Neural cell (in vitro differentiated cells): Measurements from ENCODE around the gene ILF2. TPM values are rescaled to one million over a fixed set of nuclear protein-coding genes. Genes with fewer than 3 reads are reported as not detected.

Experiments
- H2AFZ ChIP-seq: fragments of 200-600, 300-800 bp; sonication (generic), shearing (Covaris generic); 2 replicates; pipeline ENCODE4 v1.6.0; 2014; ENCODE audit warnings: low read depth, mild to moderate bottlenecking, antibody characterized with exemption, low read length, moderate library complexity
- H3F3A ChIP-seq: fragments of 200-600 bp; shearing (Covaris generic); 2 replicates; pipeline ENCODE4 v1.6.1; 2016; ENCODE audit warnings: mild to moderate bottlenecking, moderate library complexity, mixed read lengths, antibody characterized with exemption, low read length; ENCODE audit not compliant: insufficient read depth, poor library complexity, severe bottlenecking
- H3K27ac ChIP-seq: fragments of 200-600, 300-800 bp; sonication (generic), shearing (Covaris generic); 2 replicates; pipeline ENCODE4 v1.5.1; 2014; ENCODE audit warnings: mild to moderate bottlenecking, low read length, moderate library complexity
- H3K27me3 ChIP-seq: fragments of 300-800, 200-600 bp; sonication (generic), shearing (Covaris generic); 2 replicates; pipeline ENCODE4 v1.6.0; 2014; ENCODE audit warnings: mild to moderate bottlenecking, low read depth, low read length, moderate library complexity; ENCODE audit not compliant: insufficient read depth
- H3K36me3 ChIP-seq: fragments of 300-800, 200-600 bp; sonication (generic), shearing (Covaris generic); 2 replicates; pipeline ENCODE4 v1.5.1; 2014; ENCODE audit warnings: mild to moderate bottlenecking, antibody characterized with exemption, low read length, moderate library complexity; ENCODE audit not compliant: insufficient read depth
- H3K4me2 ChIP-seq: fragments of 300-800, 200-600 bp; sonication (generic), shearing (Covaris generic); 2 replicates; pipeline ENCODE4 v1.6.0; 2014; ENCODE audit warnings: mild to moderate bottlenecking, low read length
- H3K4me3 ChIP-seq: fragments of 300-800, 200-600 bp; sonication (generic), shearing (Covaris generic); 2 replicates; pipeline ENCODE4 v1.5.1; 2014; ENCODE audit warnings: mild to moderate bottlenecking, low read length, moderate library complexity
- H3K79me2 ChIP-seq: fragments of 200-600 bp; shearing (Covaris generic); replicated peaks from 2 replicates; pipeline ENCODE4 v1.6.0; 2014; ENCODE audit warnings: mild to moderate bottlenecking, low read length, moderate library complexity; ENCODE audit not compliant: insufficient read depth
- H3K9ac ChIP-seq: fragments of 300-800, 200-600 bp; sonication (generic), shearing (Covaris generic); 2 replicates; pipeline ENCODE4 v1.6.1; 2016; ENCODE audit warnings: mild to moderate bottlenecking, low read length, mixed read lengths
- H3K9me2 ChIP-seq: fragments of 200-600 bp; shearing (Covaris generic); 2 replicates; pipeline ENCODE4 v1.6.1; 2016; ENCODE audit warnings: mild to moderate bottlenecking, low read length, mixed read lengths; ENCODE audit not compliant: insufficient read depth
- H3K9me3 ChIP-seq: fragments of 200-600, 300-800 bp; sonication (generic), shearing (Covaris generic); 2 replicates; pipeline ENCODE4 v1.6.1; 2016; ENCODE audit warnings: mild to moderate bottlenecking, mixed run types, low read length, moderate library complexity, mixed read lengths
- H4K20me1 ChIP-seq: fragments of 200-600 bp; shearing (Covaris generic); 2 replicates; pipeline ENCODE4 v1.6.1; 2016; ENCODE audit warnings: mild to moderate bottlenecking, mixed run types; ENCODE audit not compliant: insufficient read depth
- EP300 ChIP-seq: fragments of 450-650 bp; conservative IDR thresholded peaks from 2 replicates; pipeline ENCODE4 v1.6.1; 2014; ENCODE audit warnings: antibody characterized with exemption, mild to moderate bottlenecking, moderate library complexity; ENCODE audit not compliant: poor library complexity, severe bottlenecking
- EZH2 ChIP-seq: fragments of 200-600, 300-800 bp; shearing (Covaris generic), sonication (generic); IDR thresholded peaks from 2 replicates; pipeline ENCODE4 v1.6.1; 2014; ENCODE audit warnings: antibody characterized with exemption, low read length, borderline replicate concordance, mild to moderate bottlenecking; ENCODE audit not compliant: insufficient read depth, poor library complexity, severe bottlenecking
- MXI1 ChIP-seq: fragments of 450-650 bp; conservative IDR thresholded peaks from 2 replicates; pipeline ENCODE4 v1.6.1; 2014; ENCODE audit warnings: antibody characterized with exemption, mild to moderate bottlenecking; ENCODE audit not compliant: poor library complexity, severe bottlenecking
- POLR2AphosphoS5 ChIP-seq: IDR thresholded peaks from 2 replicates; pipeline ENCODE4 v1.6.1; 2012
- RAD21 ChIP-seq: fragments of 450-650 bp; conservative IDR thresholded peaks from 2 replicates; pipeline ENCODE4 v1.6.1; 2014; ENCODE audit warnings: antibody characterized with exemption, mild to moderate bottlenecking, moderate library complexity
- SMC3 ChIP-seq: fragments of 450-650 bp; conservative IDR thresholded peaks from 2 replicates; pipeline ENCODE4 v1.6.1; 2014; ENCODE audit warnings: antibody characterized with exemption, mild to moderate bottlenecking, moderate library complexity; ENCODE audit not compliant: poor library complexity
- TAF1 ChIP-seq: IDR thresholded peaks from 2 replicates; pipeline ENCODE4 v1.6.1; 2012; ENCODE audit warnings: low read depth
- polyA plus RNA-seq: library from polyadenylated mRNA; depleted of rRNA; stranded (reverse); fragments of >200 nt; gene quantifications from 2 replicates; pipeline ENCODE4 v1.2.3, GENCODE V29; 2014
- TF ChIP-seq, protein P1 (sequence below): IDR thresholded peaks from 2 replicates; pipeline ENCODE4 v1.6.1; 2012; ENCODE audit warnings: borderline replicate concordance
- TF ChIP-seq, protein P2 (sequence below): fragments of 450-650 bp; IDR thresholded peaks from 2 replicates; pipeline ENCODE4 v1.5.1; 2014; ENCODE audit warnings: antibody characterized with exemption, mild to moderate bottlenecking, moderate library complexity; ENCODE audit not compliant: poor library complexity, severe bottlenecking

The ILF2 gene
- polyA plus RNA-seq, 1 donor from 2014 or later, result 410 TPM

DNA sequence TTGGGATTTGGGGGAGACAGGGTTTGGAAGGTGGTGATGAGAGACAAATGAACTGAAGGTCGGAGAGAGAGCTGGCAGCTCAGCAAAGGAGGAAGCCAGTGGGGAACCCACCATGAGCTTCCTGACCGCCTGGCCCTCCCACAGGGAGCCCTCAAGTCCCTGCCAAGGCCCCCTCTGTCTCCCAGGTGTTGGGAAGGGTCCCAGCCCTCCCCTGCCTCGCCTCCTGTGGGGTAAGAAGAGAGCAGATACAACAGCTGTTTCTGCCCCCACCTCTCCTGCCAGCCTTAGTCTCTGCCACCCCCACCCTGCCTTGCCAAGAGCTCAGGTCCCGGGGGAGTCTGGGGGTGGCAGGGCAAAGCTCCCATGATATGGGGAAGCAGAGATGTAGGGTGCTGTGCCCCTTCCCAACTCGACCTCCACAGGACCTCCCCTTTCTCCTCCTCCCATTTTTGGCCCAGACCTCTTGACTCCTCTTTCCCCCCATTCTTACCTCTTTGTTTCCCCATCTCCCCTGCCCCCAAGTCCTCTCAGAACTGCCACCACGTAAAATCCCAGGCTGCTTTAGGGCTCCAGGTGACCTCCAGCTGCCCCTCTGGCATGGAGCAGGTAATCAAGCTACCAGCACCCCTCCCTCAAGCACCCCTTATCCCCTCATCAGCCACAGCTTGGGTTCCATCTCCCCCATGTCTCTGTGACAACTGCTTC lies 42.0 kb downstream of the ILF2 start:
- Histone ChIP-seq H2AFZ (no peak overlapping the region), H3K36me3 (no peaks in the 10 kb centered on the region), H3F3A (no peaks in the 10 kb centered on the region), H3K79me2 (no peaks in the 10 kb centered on the region), H3K9ac (no peak overlapping the region), H3K27ac (no peak overlapping the region), H4K20me1 (no peaks in the 10 kb centered on the region), H3K4me3 (no peak overlapping the region), H3K27me3 (no peaks in the 10 kb centered on the region), H3K4me2 (no peak overlapping the region), H3K9me2 (no peaks in the 10 kb centered on the region), H3K9me3 (no peaks in the 10 kb centered on the region)
- TF ChIP-seq, protein P1, sequence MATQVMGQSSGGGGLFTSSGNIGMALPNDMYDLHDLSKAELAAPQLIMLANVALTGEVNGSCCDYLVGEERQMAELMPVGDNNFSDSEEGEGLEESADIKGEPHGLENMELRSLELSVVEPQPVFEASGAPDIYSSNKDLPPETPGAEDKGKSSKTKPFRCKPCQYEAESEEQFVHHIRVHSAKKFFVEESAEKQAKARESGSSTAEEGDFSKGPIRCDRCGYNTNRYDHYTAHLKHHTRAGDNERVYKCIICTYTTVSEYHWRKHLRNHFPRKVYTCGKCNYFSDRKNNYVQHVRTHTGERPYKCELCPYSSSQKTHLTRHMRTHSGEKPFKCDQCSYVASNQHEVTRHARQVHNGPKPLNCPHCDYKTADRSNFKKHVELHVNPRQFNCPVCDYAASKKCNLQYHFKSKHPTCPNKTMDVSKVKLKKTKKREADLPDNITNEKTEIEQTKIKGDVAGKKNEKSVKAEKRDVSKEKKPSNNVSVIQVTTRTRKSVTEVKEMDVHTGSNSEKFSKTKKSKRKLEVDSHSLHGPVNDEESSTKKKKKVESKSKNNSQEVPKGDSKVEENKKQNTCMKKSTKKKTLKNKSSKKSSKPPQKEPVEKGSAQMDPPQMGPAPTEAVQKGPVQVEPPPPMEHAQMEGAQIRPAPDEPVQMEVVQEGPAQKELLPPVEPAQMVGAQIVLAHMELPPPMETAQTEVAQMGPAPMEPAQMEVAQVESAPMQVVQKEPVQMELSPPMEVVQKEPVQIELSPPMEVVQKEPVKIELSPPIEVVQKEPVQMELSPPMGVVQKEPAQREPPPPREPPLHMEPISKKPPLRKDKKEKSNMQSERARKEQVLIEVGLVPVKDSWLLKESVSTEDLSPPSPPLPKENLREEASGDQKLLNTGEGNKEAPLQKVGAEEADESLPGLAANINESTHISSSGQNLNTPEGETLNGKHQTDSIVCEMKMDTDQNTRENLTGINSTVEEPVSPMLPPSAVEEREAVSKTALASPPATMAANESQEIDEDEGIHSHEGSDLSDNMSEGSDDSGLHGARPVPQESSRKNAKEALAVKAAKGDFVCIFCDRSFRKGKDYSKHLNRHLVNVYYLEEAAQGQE, result no peak
- TF ChIP-seq EP300 (no peak), TAF1 (no peak), EZH2 (no peak), RAD21 (no peak), MXI1 (no peak), SMC3 (no peak), POLR2AphosphoS5 (no peak)
- TF ChIP-seq, protein P2, sequence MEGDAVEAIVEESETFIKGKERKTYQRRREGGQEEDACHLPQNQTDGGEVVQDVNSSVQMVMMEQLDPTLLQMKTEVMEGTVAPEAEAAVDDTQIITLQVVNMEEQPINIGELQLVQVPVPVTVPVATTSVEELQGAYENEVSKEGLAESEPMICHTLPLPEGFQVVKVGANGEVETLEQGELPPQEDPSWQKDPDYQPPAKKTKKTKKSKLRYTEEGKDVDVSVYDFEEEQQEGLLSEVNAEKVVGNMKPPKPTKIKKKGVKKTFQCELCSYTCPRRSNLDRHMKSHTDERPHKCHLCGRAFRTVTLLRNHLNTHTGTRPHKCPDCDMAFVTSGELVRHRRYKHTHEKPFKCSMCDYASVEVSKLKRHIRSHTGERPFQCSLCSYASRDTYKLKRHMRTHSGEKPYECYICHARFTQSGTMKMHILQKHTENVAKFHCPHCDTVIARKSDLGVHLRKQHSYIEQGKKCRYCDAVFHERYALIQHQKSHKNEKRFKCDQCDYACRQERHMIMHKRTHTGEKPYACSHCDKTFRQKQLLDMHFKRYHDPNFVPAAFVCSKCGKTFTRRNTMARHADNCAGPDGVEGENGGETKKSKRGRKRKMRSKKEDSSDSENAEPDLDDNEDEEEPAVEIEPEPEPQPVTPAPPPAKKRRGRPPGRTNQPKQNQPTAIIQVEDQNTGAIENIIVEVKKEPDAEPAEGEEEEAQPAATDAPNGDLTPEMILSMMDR, result no peak

DNA sequence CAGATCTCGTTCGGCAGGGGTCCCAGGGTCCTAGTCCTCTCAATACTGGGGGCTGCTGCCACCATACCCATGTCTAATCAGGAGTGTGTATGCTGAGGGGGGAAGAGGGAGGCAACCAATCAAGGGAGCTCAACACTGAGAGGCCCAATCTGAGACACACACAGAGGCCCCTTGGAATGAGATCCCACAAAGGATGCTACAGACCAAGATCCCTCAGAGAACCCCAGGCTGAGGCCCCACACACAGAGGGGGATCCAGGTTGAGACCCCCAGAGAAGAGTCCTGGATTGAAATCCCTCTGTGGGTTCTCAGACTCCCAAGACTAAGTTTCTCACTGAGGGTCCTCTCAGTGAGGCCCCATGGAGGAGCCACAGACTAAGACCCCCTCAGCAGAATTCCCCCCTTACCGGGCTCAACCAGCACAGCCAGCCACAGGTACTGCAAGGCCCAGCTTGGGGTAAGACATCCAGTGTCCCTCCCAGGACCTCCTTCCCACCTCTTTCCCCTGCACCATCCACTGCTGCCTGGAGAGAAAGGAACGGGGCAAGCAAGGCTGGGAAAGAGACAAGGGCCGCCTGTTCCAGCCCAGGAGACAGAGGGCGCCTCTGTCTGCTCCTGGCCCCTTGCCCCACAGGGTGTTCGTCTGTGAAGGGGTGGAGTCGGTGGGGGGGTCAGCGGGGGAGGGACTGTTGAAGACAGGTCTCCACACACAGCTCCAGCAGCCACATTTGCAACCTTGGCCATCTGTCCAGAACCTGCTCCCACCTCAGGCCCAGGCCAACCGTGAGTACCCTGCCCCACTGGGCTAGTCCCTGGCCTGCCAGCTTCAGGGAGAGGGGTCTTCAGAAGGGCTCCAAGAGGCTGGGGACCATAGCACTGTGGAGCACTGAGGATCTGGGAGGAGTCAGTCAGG lies 42.8 kb downstream of the ILF2 start, which contains the start of gene S100A1:
Gene S100A1, plus strand, starts transcription at position 720 of the 912 bp plus-strand sequence. CDS start 2,088 bp downstream, outside the sequence.
- TF ChIP-seq POLR2AphosphoS5 (no peak), EZH2 (no peak), EP300 (no peak), MXI1 (no peak), TAF1 (no peak), SMC3 (no peak), RAD21 (no peak)
- TF ChIP-seq, protein P2, result no peak
- TF ChIP-seq, protein P1, result no peak
- H3K9ac ChIP-seq, result no peak within 1 kb of the TSS
- no peaks in the 10 kb centered on the region for H3K36me3 ChIP-seq
- H3K9me3 ChIP-seq, result no peaks in the 10 kb centered on the region
- H3K9me2 ChIP-seq, result no peaks in the 10 kb centered on the region
- no peaks in the 10 kb centered on the region for H4K20me1 ChIP-seq
- no peak within 1 kb of the TSS for H3K4me3 ChIP-seq
- peak within 1 kb of the TSS; percentile 43 for H2AFZ ChIP-seq
- H3K27ac ChIP-seq, result no peak within 1 kb of the TSS
- no peaks in the 10 kb centered on the region for H3F3A ChIP-seq
- H3K27me3 ChIP-seq, result no peaks in the 10 kb centered on the region
- no peak within 1 kb of the TSS for H3K4me2 ChIP-seq
- H3K79me2 ChIP-seq, result no peaks in the 10 kb centered on the region
